Sigmoid colon (tissue), 3 donors: ENCODE results near the gene RING1.

Source experiments
- POLR2A ChIP-seq, 2 donors: fragments of 450-650 bp; IDR thresholded peaks; one replicate each; pipeline ENCODE4 v1.6.1; 2016; ENCODE audit warnings: antibody characterized with exemption in 2 of 2, mild to moderate bottlenecking in 2 of 2, moderate library complexity in 2 of 2
- TF ChIP-seq, protein P1 (sequence below), 4 experiments: fragments of 450-650 bp in 3 of 4; fragments of 200-600 bp in 1 of 4; IDR thresholded peaks; one replicate each; pipeline ENCODE4 v1.5.1; 2016 to 2019; ENCODE audit warnings: antibody characterized with exemption in 4 of 4, mild to moderate bottlenecking in 3 of 4, moderate library complexity in 2 of 4

DNA sequence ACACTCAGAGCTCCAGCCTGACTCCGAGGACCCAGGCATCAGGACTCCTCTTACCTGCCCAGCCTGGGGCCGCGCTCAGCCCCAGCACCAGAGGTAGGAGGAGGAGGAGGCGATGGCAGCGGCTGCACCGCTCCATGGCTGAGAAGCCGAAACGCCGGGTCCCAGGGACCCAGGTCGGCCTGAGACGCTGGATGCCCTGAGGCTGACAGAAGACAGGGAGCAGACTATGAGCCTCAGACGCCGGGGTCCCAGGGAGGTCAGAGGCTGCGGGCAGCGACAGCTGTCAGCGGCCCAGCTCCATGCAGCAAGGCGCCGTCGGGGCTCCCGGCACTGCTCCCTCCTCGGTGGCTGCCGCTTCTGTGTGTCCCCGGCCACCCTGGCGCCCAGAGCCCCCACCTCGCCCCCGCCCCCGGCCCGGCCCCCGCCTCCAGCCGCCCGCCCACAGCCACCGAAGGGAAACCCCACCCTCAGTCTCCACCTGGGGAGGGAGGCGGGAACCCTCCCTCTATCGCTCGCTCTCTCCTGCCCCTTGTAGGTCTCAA lies 16.1 kb upstream of the RING1 start, which contains the start of gene COL11A2:
- TF ChIP-seq, protein P1, sequence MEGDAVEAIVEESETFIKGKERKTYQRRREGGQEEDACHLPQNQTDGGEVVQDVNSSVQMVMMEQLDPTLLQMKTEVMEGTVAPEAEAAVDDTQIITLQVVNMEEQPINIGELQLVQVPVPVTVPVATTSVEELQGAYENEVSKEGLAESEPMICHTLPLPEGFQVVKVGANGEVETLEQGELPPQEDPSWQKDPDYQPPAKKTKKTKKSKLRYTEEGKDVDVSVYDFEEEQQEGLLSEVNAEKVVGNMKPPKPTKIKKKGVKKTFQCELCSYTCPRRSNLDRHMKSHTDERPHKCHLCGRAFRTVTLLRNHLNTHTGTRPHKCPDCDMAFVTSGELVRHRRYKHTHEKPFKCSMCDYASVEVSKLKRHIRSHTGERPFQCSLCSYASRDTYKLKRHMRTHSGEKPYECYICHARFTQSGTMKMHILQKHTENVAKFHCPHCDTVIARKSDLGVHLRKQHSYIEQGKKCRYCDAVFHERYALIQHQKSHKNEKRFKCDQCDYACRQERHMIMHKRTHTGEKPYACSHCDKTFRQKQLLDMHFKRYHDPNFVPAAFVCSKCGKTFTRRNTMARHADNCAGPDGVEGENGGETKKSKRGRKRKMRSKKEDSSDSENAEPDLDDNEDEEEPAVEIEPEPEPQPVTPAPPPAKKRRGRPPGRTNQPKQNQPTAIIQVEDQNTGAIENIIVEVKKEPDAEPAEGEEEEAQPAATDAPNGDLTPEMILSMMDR (IDR thresholded peaks at IDR 0.05): no peak
- TF ChIP-seq POLR2A (IDR thresholded peaks at IDR 0.05): no peak
